ENCODE data around the gene COL11A2.

COL11A2 gene

DNA sequence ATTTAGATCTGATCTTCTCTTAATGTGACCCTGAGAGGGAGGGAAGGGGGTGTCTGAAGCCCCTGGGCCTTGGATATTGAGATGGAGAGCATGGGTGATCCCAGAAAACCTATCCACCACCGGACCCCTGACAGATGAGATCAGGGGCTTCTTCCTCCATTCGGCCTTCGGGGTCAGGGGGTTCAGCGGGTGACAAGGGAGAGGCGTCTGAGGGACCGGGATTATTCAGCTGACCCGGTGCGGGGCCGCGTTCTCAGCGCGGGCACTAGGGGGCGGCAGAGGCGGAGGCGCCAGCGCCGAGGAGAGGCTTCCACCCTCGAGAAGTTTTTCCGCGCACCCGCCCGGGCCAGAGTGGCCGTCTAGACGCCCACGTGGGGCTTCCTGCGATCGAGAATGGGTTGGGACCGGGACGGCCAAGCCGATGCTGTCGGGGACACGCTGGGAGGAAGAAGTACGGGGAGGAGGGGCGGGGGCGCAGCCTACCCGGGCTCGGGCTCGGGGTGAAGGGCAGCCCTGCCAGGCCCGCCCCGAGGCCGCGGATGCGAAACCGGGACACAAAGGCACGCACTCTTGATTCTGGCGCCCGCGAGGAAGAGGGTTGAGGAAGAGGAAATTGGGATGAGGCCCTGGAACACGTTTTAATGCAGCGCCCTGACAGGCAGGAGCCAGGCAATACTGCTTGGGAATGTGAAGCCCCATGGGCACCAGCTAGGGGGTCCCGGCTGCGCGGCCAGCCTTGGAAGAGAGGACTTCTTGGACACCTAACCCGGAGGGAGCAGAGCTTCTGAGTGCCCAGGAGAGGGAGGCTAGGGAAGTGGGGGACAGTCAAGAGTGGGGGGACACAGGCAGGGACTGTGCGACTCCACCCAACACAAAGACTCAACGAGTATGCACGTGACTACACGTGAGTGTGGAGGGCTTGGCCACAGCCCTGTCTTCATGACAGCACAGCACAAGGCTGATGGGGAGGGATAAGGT, 30.6 kb downstream of the COL11A2 start:
- DNase-seq (ENCODE audit: extremely low spot score) = peak; percentile 89
- peak; percentile 82 for TF ChIP-seq L3MBTL2 (conservative IDR thresholded peaks at IDR 0.05)
- no peak for TF ChIP-seq CTBP1 (IDR thresholded peaks at IDR 0.05; ENCODE audit: borderline replicate concordance)
- ChIA-PET POLR2A (interaction anchor here (1.1 to 2.0 kb wide), 5 partner anchors 8 to 88 kb away, joined by 3 to 7 read pairs (median 5); partner anchors contain the start of gene RING1), CTCF (interaction anchor here (0.6 to 1.8 kb wide), 4 partner anchors 12 to 87 kb away, joined by 3 to 6 read pairs (median 4); no protein-coding TSS in a partner anchor)

DNA sequence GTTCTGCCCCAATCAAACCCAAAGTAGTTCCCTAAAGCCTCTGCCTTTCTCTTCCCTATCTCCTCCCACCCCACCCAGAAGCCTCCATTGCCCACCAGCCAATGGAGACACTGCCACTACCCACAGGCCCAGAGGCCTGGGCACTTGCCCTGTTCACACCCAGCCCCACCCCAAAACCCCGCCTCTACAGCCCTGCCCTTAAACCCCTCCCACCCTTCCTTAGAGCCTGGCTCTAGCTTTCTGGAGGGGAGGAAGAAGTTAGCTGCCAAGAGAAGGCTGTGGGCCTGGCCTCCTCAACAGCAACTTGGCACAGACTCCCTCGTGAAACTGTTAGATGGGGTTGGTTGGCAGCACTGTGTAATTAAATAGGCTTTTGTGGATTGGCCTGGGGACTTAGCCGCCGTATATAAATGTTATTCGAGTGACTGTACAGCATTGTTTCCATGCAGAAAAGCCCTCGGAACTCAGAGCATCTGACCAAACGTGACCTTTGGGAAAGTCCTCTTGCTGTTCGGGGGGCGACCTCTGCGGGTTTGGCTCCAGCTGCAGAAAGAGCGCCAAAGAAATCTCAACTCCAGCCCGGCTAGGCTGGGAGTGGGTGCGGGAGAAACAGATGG, 31.4 kb downstream of the COL11A2 start:
- DNase-seq (ENCODE audit: extremely low spot score) = no peak
- ChIA-PET CTCF (interaction anchor here (1.1 to 1.8 kb wide), 4 partner anchors 12 to 88 kb away, joined by 4 to 6 read pairs (median 4); no protein-coding TSS in a partner anchor), POLR2A (interaction anchor here (1.6 to 2.0 kb wide), 4 partner anchors 7 to 88 kb away, joined by 4 to 7 read pairs (median 4); partner anchors contain the start of gene RING1)
- no peak for TF ChIP-seq ARNT (IDR thresholded peaks at IDR 0.05)
- TF ChIP-seq HDGF (IDR thresholded peaks at IDR 0.05; ENCODE audit: borderline replicate concordance) = no peak
- TF ChIP-seq FOXM1 (IDR thresholded peaks at IDR 0.05; ENCODE audit: borderline replicate concordance) = no peak
- no peak for TF ChIP-seq BHLHE40 (IDR thresholded peaks at IDR 0.05; ENCODE audit: borderline replicate concordance)
- no peak for TF ChIP-seq FOXK2 (IDR thresholded peaks at IDR 0.05)
- no peak for TF ChIP-seq ZNF384 (IDR thresholded peaks at IDR 0.05)
- TF ChIP-seq, protein P1, sequence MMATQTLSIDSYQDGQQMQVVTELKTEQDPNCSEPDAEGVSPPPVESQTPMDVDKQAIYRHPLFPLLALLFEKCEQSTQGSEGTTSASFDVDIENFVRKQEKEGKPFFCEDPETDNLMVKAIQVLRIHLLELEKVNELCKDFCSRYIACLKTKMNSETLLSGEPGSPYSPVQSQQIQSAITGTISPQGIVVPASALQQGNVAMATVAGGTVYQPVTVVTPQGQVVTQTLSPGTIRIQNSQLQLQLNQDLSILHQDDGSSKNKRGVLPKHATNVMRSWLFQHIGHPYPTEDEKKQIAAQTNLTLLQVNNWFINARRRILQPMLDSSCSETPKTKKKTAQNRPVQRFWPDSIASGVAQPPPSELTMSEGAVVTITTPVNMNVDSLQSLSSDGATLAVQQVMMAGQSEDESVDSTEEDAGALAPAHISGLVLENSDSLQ (IDR thresholded peaks at IDR 0.05) = no peak
- no peak for TF ChIP-seq LEF1 (IDR thresholded peaks at IDR 0.05; ENCODE audit: borderline replicate concordance)

GRCh38 chr6:33160096-33160495, 32.2 kb downstream of the COL11A2 start:
- ChIA-PET POLR2A (interaction anchor here (1.9 kb wide), 1 partner anchor 89 kb away, joined by 4 read pairs; no protein-coding TSS in a partner anchor), CTCF (interaction anchor here (1.1 to 1.6 kb wide), 3 partner anchors 11 to 89 kb away, joined by 4 to 5 read pairs (median 4); no protein-coding TSS in a partner anchor)
- TF ChIP-seq ELF4 (IDR thresholded peaks at IDR 0.05) (no peak), FOXM1 (IDR thresholded peaks at IDR 0.05; ENCODE audit: borderline replicate concordance) (no peak), TARDBP (IDR thresholded peaks at IDR 0.05) (no peak), SUZ12 (IDR thresholded peaks at IDR 0.05) (no peak), ARNT (IDR thresholded peaks at IDR 0.05) (no peak)
- DNase-seq (ENCODE audit: extremely low spot score) = no peak

- CTCF ChIA-PET = no interaction called here
- no peak for DNase-seq (ENCODE audit: extremely low spot score)
- TF ChIP-seq TARDBP (IDR thresholded peaks at IDR 0.05) = no peak
- POLR2A ChIA-PET = interaction anchor here (1.1 to 1.3 kb wide), 2 partner anchors 52 to 114 kb away, joined by 3 to 4 read pairs; partner anchors contain the start of genes RING1, RPS18 and VPS52
Observed at GRCh38 chr6:33156964-33157363, 35.3 kb downstream of the COL11A2 start.

- POLR2A ChIA-PET = interaction anchor here (1.1 to 1.3 kb wide), 2 partner anchors 52 to 115 kb away, joined by 3 to 4 read pairs; partner anchors contain the start of genes RING1, RPS18 and VPS52
Observed at GRCh38 chr6:33156561-33156960, 35.7 kb downstream of the COL11A2 start.

DNA sequence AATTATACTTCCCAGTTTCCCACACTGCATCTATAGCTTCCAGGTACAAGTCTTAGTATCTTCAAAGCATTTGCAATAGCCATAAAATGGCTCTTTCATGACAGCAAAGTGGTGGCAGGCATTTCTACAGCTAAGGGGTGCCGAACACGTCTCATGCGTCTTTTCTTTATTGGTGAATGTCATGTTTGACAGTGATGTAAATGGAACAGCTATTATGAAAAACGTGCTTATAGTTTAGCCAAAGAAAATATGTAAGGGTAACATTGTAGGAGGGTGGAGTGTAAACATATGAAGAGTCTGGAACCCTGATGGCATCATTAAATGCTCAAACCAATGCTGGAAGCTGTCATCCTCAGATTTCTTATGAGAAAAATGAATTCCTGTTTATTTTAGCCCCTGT, 37.9 kb downstream of the COL11A2 start:
- POLR2A ChIA-PET = interaction anchor here (1.1 to 2.1 kb wide), 3 partner anchors 7 to 95 kb away, joined by 4 to 5 read pairs (median 4); partner anchors contain the start of gene RING1
- TF ChIP-seq LEF1 (IDR thresholded peaks at IDR 0.05; ENCODE audit: borderline replicate concordance) (no peak), HDGF (IDR thresholded peaks at IDR 0.05; ENCODE audit: borderline replicate concordance) (no peak), CTBP1 (IDR thresholded peaks at IDR 0.05; ENCODE audit: borderline replicate concordance) (no peak), SUZ12 (IDR thresholded peaks at IDR 0.05) (no peak), FOXK2 (IDR thresholded peaks at IDR 0.05) (no peak), FOXA1 (IDR thresholded peaks at IDR 0.05) (no peak), NFRKB (IDR thresholded peaks at IDR 0.05) (no peak), FOXM1 (IDR thresholded peaks at IDR 0.05; ENCODE audit: borderline replicate concordance) (no peak), ZNF384 (IDR thresholded peaks at IDR 0.05) (no peak), ARNT (IDR thresholded peaks at IDR 0.05) (no peak), L3MBTL2 (conservative IDR thresholded peaks at IDR 0.05) (no peak), SP1 (IDR thresholded peaks at IDR 0.05) (no peak), TARDBP (IDR thresholded peaks at IDR 0.05) (no peak), BHLHE40 (IDR thresholded peaks at IDR 0.05; ENCODE audit: borderline replicate concordance) (no peak), ELF4 (IDR thresholded peaks at IDR 0.05) (no peak)
- TF ChIP-seq, protein P1 (IDR thresholded peaks at IDR 0.05) = no peak
- no peak for DNase-seq (ENCODE audit: extremely low spot score)
- CTCF ChIA-PET = no interaction called here

More at GRCh38 chr6:33156561-33156960, 35.7 kb downstream of the COL11A2 start:
- no peak for TF ChIP-seq TARDBP (IDR thresholded peaks at IDR 0.05)
- no peak for TF ChIP-seq NFRKB (IDR thresholded peaks at IDR 0.05)
- no peak for TF ChIP-seq LEF1 (IDR thresholded peaks at IDR 0.05; ENCODE audit: borderline replicate concordance)
- no peak for TF ChIP-seq ARNT (IDR thresholded peaks at IDR 0.05)
- TF ChIP-seq ELF4 (IDR thresholded peaks at IDR 0.05) = no peak
- no peak for TF ChIP-seq ZNF384 (IDR thresholded peaks at IDR 0.05)
- TF ChIP-seq FOXM1 (IDR thresholded peaks at IDR 0.05; ENCODE audit: borderline replicate concordance) = no peak
- no peak for TF ChIP-seq BHLHE40 (IDR thresholded peaks at IDR 0.05; ENCODE audit: borderline replicate concordance)
- TF ChIP-seq SUZ12 (IDR thresholded peaks at IDR 0.05) = no peak
- no peak for TF ChIP-seq CTBP1 (IDR thresholded peaks at IDR 0.05; ENCODE audit: borderline replicate concordance)
- no peak for TF ChIP-seq L3MBTL2 (conservative IDR thresholded peaks at IDR 0.05)
- TF ChIP-seq, protein P1 (IDR thresholded peaks at IDR 0.05) = no peak
- no peak for TF ChIP-seq SP1 (IDR thresholded peaks at IDR 0.05)
- TF ChIP-seq HDGF (IDR thresholded peaks at IDR 0.05; ENCODE audit: borderline replicate concordance) = no peak
- no peak for TF ChIP-seq FOXK2 (IDR thresholded peaks at IDR 0.05)
- CTCF ChIA-PET = no interaction called here
- no peak for DNase-seq (ENCODE audit: extremely low spot score)

All from HEK293T (cell line).